Thymus (tissue), 11 donors: ENCODE results near the gene CLCA2. TPM values are rescaled to one million over a fixed set of nuclear protein-coding genes. Genes with fewer than 3 reads are reported as not detected.

ENCODE experiments used
- DNase-seq, 9 donors: peaks; one replicate each; pipeline ENCODE4 v3.0.0-alpha.2; 2013; ENCODE audit warnings: low spot score in 9 of 9, low read depth in 6 of 9, missing footprints in 1 of 9
- H3K27ac ChIP-seq, 2 donors: one replicate each; pipeline ENCODE4 v1.5.1; 2013; ENCODE audit warnings: control low read depth in 1 of 2, low read depth in 1 of 2, low read length in 1 of 2, mild to moderate bottlenecking in 1 of 2, moderate library complexity in 1 of 2
- H3K27me3 ChIP-seq, 2 donors: one replicate each; pipeline ENCODE4 v1.5.1; 2013; ENCODE audit warnings: low read length in 1 of 2; ENCODE audit not compliant: control insufficient read depth in 2 of 2, insufficient read depth in 1 of 2
- H3K36me3 ChIP-seq, 2 donors: one replicate each; pipeline ENCODE4 v1.5.1; 2013; ENCODE audit warnings: low read length in 1 of 2, mild to moderate bottlenecking in 1 of 2, moderate library complexity in 1 of 2; ENCODE audit not compliant: control insufficient read depth in 2 of 2, insufficient read depth in 2 of 2
- H3K4me1 ChIP-seq, 2 donors: one replicate each; pipeline ENCODE4 v1.5.1; 2013; ENCODE audit warnings: low read length in 2 of 2; ENCODE audit not compliant: control insufficient read depth in 2 of 2, insufficient read depth in 2 of 2
- H3K4me3 ChIP-seq, 2 donors: one replicate each; pipeline ENCODE4 v1.5.1; 2013; ENCODE audit warnings: low read length in 2 of 2, control low read depth in 1 of 2, mild to moderate bottlenecking in 1 of 2
- H3K9me3 ChIP-seq, 2 donors: one replicate each; pipeline ENCODE4 v1.5.1; 2013; ENCODE audit warnings: low read length in 1 of 2, mild to moderate bottlenecking in 1 of 2; ENCODE audit not compliant: control insufficient read depth in 2 of 2, insufficient read depth in 1 of 2
- WGBS: extraction: QIAGEN DNeasy Blood & Tissue Kit; methylation state at CpG from one replicate; pipeline ENCODE4 v1.1.7; 2013; 5-methylcytosine and 5-hydroxymethylcytosine counted together
- polyA plus RNA-seq: library from polyadenylated mRNA; stranded (reverse); fragments of 200-250 nt; gene quantifications from one replicate; pipeline ENCODE4 v1.2.3, GENCODE V29; 2013
- total RNA-seq: library from RNA; stranded (reverse); fragments of 120-200 nt; gene quantifications from one replicate; pipeline ENCODE4 v1.2.4, GENCODE V29; 2013
- donor health status: healthy.

CLCA2 gene
- total and polyA plus RNA-seq, 2 donors, result 0.42 to 3.4 TPM

- Histone ChIP-seq H3K9me3 (no peaks in the 10 kb centered on the region), H3K27me3 (no peaks in the 10 kb centered on the region), H3K36me3 (no peaks in the 10 kb centered on the region), H3K4me1 (peaks cover 0 to 6% of the 10 kb centered on the region in 2 donors), H3K27ac (peak overlapping the region; percentile 83 to 94), H3K4me3 (peak overlapping the region in 1 of 2 donors; percentile 18)
- DNase-seq, result peak in 6 of 9 donors; percentile 25 to 77 (median 38)
Measured at GRCh38 chr1:86389307-86389706, 34.7 kb upstream of the CLCA2 start.

DNA sequence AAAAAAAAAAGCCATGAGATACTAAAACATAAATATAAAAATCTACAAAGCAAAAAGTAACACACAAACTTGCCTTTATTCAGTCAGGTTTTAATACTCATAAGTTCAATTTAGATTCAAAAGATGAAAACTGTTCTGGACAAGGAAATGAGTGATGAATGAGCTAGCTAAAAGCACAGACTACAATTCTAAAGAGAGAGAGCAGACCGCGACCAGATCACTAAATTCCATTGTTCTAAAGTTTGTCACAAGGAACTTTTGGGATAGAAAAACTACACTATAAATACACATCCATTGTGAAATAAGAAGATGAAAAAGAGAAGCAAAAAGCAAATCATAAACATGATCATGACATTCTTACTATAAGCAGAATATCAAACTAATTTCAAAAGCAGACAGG lies 29.6 kb upstream of the CLCA2 start:
- WGBS, result 96% methylated on average over 2 of the region's 2 CpGs
- H3K27ac ChIP-seq, result no peak overlapping the region
- H3K36me3 ChIP-seq, result no peaks in the 10 kb centered on the region
- H3K4me1 ChIP-seq, result peaks cover 11 to 16% of the 10 kb centered on the region in 2 donors
- DNase-seq, result no peak
- H3K27me3 ChIP-seq, result no peaks in the 10 kb centered on the region
- H3K9me3 ChIP-seq, result peaks cover 0 to 3% of the 10 kb centered on the region in 2 donors
- no peak overlapping the region for H3K4me3 ChIP-seq

- H3K4me3 ChIP-seq, result peak within 1 kb of the TSS; percentile 97 to 99
- peak in 8 of 9 donors; percentile 65 to 93 (median 83) for DNase-seq
- under 1% methylated on average over 56 of the region's 56 CpGs for WGBS
- H3K36me3 ChIP-seq, result no peaks in the 10 kb centered on the region
- peak within 1 kb of the TSS; percentile 95 to 98 for H3K27ac ChIP-seq
- H3K9me3 ChIP-seq, result peaks cover 0 to 3% of the 10 kb centered on the region in 2 donors
- peaks cover 8 to 16% of the 10 kb centered on the region in 2 donors for H3K4me1 ChIP-seq
- no peaks in the 10 kb centered on the region for H3K27me3 ChIP-seq
Measured at GRCh38 chr1:86395751-86396497, 28.0 kb upstream of the CLCA2 start, which contains the start of gene ODF2L. Gene ODF2L, minus strand, starts transcription at chr1:86396323. Its CDS starts 9,296 bp downstream, at chr1:86387027.

GRCh38 chr1:86396498-86396890 lies 27.5 kb upstream of the CLCA2 start:
- Histone ChIP-seq H3K27me3 (no peaks in the 10 kb centered on the region), H3K4me3 (peak overlapping the region; percentile 97 to 99), H3K4me1 (peaks cover 8 to 16% of the 10 kb centered on the region in 2 donors), H3K27ac (peak overlapping the region; percentile 95 to 98), H3K36me3 (no peaks in the 10 kb centered on the region), H3K9me3 (peaks cover 0 to 3% of the 10 kb centered on the region in 2 donors)
- WGBS, result under 1% methylated on average over 9 of the region's 9 CpGs
- DNase-seq, result peak in 4 of 9 donors; percentile 42 to 82 (median 65)

DNA sequence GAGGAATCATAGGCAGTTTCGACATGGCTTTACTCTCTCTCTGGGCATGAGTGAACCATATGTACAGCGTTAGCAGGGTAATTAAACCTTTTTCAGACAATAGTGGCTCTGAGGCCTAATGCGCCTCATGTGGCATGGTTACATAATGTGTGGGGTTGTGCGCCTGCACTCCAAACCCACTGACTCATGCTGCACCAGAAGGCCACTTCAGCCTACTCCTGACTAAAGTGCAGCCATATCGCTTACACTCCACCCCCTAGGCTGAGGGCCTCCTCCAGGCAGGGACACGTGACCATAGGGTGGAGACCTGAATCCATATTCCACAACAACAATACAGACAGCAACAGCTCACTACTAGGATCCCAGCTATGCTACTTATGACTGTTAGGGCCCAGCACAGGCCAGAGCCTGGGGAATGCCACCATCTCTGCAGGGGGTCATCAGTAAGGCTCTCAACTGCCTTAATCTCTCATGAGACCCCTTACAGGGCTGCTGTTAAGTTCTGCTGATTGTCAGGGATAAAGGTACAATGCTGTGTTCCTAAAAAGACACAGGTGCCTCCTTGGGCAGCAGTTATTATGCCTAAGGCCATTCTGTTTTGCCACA lies 14.5 kb upstream of the CLCA2 start:
- no peaks in the 10 kb centered on the region for H3K4me1 ChIP-seq
- H3K36me3 ChIP-seq, result no peaks in the 10 kb centered on the region
- no peak overlapping the region for H3K4me3 ChIP-seq
- H3K9me3 ChIP-seq, result no peaks in the 10 kb centered on the region
- H3K27ac ChIP-seq, result no peak overlapping the region
- WGBS, result 97% methylated on average over 6 of the region's 6 CpGs
- no peak for DNase-seq
- no peaks in the 10 kb centered on the region for H3K27me3 ChIP-seq

- DNase-seq, result no peak
- H3K27me3 ChIP-seq, result no peaks in the 10 kb centered on the region
- no peaks in the 10 kb centered on the region for H3K9me3 ChIP-seq
- WGBS, result 98% methylated on average over 4 of the region's 4 CpGs
- no peak overlapping the region for H3K4me3 ChIP-seq
- H3K4me1 ChIP-seq, result no peaks in the 10 kb centered on the region
- H3K27ac ChIP-seq, result no peak overlapping the region
- no peaks in the 10 kb centered on the region for H3K36me3 ChIP-seq
Measured at GRCh38 chr1:86410879-86411278, 13.1 kb upstream of the CLCA2 start.

- Histone ChIP-seq H3K27ac (no peak overlapping the region), H3K36me3 (no peaks in the 10 kb centered on the region), H3K4me1 (peaks cover 0 to 3% of the 10 kb centered on the region in 2 donors), H3K27me3 (no peaks in the 10 kb centered on the region), H3K4me3 (no peak overlapping the region), H3K9me3 (no peaks in the 10 kb centered on the region)
- no peak for DNase-seq
- WGBS, result 92% methylated on average over 6 of the region's 6 CpGs
Measured at GRCh38 chr1:86416343-86416742, 7.6 kb upstream of the CLCA2 start.

GRCh38 chr1:86419277-86419903 lies 4.6 kb upstream of the CLCA2 start:
- WGBS, result 15% methylated on average over 4 of the region's 4 CpGs
- peaks cover 0 to 3% of the 10 kb centered on the region in 2 donors for H3K4me1 ChIP-seq
- H3K9me3 ChIP-seq, result no peaks in the 10 kb centered on the region
- H3K27me3 ChIP-seq, result no peaks in the 10 kb centered on the region
- no peak overlapping the region for H3K4me3 ChIP-seq
- DNase-seq, result peak; percentile 34 to 87 (median 65)
- no peaks in the 10 kb centered on the region for H3K36me3 ChIP-seq
- H3K27ac ChIP-seq, result no peak overlapping the region
